ENCODE measurements around the gene CHMP4A.

DNA sequence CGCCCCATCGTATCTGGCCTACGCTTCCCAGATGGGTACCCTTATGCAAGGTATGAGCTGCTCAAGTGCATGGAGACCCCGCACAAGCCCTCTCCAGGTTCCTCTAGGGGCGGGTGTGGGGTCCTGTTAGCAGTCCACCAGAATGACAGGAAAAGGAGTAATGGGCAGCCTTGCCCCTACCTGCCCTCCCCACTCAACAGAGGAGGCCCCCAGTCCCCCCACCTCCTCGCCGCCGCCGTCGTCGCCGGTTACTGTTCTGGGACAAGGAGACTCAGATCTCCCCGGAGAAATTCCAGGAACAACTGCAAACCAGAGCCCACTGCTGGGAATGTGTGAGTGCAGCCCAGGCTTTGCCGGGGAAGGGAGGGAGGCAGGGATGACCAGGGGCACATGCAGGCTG lies 35.4 kb downstream of the CHMP4A start:
- TF ChIP-seq, protein P1, sequence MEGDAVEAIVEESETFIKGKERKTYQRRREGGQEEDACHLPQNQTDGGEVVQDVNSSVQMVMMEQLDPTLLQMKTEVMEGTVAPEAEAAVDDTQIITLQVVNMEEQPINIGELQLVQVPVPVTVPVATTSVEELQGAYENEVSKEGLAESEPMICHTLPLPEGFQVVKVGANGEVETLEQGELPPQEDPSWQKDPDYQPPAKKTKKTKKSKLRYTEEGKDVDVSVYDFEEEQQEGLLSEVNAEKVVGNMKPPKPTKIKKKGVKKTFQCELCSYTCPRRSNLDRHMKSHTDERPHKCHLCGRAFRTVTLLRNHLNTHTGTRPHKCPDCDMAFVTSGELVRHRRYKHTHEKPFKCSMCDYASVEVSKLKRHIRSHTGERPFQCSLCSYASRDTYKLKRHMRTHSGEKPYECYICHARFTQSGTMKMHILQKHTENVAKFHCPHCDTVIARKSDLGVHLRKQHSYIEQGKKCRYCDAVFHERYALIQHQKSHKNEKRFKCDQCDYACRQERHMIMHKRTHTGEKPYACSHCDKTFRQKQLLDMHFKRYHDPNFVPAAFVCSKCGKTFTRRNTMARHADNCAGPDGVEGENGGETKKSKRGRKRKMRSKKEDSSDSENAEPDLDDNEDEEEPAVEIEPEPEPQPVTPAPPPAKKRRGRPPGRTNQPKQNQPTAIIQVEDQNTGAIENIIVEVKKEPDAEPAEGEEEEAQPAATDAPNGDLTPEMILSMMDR (CRISPR knock-in tag; IDR thresholded peaks at IDR 0.05): no peak
- TF ChIP-seq ZNF777 (CRISPR knock-in tag; IDR thresholded peaks at IDR 0.05) (no peak), MAFK (conservative IDR thresholded peaks at IDR 0.05 in 1 of 2, IDR thresholded peaks at IDR 0.05 in 1 of 2; ENCODE audit: low read length in 2 of 2) (no peak), CREB1 (IDR thresholded peaks at IDR 0.05) (no peak), CREB1 (CRISPR knock-in tag; IDR thresholded peaks at IDR 0.05) (no peak), CEBPB (IDR thresholded peaks at IDR 0.05; ENCODE audit: borderline replicate concordance, low read depth, low read length) (no peak), EP300 (IDR thresholded peaks at IDR 0.05; ENCODE audit: low read depth in 2 of 2, low read length in 2 of 2) (no peak), EP300 (CRISPR knock-in tag; IDR thresholded peaks at IDR 0.05; ENCODE audit: borderline replicate concordance) (no peak), EZH2 (conservative IDR thresholded peaks at IDR 0.05; ENCODE audit: low read depth, low read length) (no peak), KDM1A (CRISPR knock-in tag; IDR thresholded peaks at IDR 0.05) (no peak), ZNF30 (CRISPR knock-in tag; IDR thresholded peaks at IDR 0.05) (no peak)

All from HepG2 (cell line).